ENCODE results near the gene KAT6B. TPM values are rescaled to one million over a fixed set of nuclear protein-coding genes. Genes with fewer than 3 reads are reported as not detected.
"Not testable (repeated sequence)": the region's sequence is repeated elsewhere in the genome, so short reads cannot be mapped to it uniquely, and the experiment has no call there.

The KAT6B gene
- total RNA-seq, 2 donors from 2014 or later = 25.3 to 39.1 TPM

GRCh38 chr10:74784462-74784861 is 41.9 kb upstream of the KAT6B start:
- DNase-seq = no peak
- no peak overlapping the region for H3K9ac ChIP-seq (ENCODE audit: extremely low read depth, low read length, poor library complexity, severe bottlenecking)
- no peaks in the 10 kb centered on the region for H3K36me3 Mint-ChIP-seq (ENCODE audit: low read depth)
- H3K9me3 Mint-ChIP-seq = peaks cover 8% of the 10 kb centered on the region
- H3K4me1 Mint-ChIP-seq = peaks cover 44% of the 10 kb centered on the region
- no peaks in the 10 kb centered on the region for H3K36me3 ChIP-seq (ENCODE audit: control insufficient read depth, insufficient read depth, low read length)
- H3K27ac ChIP-seq (ENCODE audit: low read depth, low read length) = no peak overlapping the region
- H3K27me3 Mint-ChIP-seq (ENCODE audit: insufficient read depth) = peaks cover 2% of the 10 kb centered on the region
- peaks cover under 1% of the 10 kb centered on the region for H3K9me3 ChIP-seq (ENCODE audit: control insufficient read depth, low read length)
- H3K4me1 ChIP-seq (ENCODE audit: control insufficient read depth, insufficient read depth, low read length) = peaks cover 4% of the 10 kb centered on the region
- no peak overlapping the region for H3K4me3 Mint-ChIP-seq
- WGBS, 2 experiments (ENCODE audit: insufficient coverage in 1 of 2, insufficient read length in 1 of 2) = 77 to 86% methylated on average over 1 of the region's 1 CpG
- TF ChIP-seq CTCF (conservative IDR thresholded peaks at IDR 0.05) = no peak
- H3K27me3 ChIP-seq (ENCODE audit: control insufficient read depth, insufficient read depth, low read length, poor library complexity, severe bottlenecking) = no peaks in the 10 kb centered on the region
- no peak overlapping the region for H3K4me3 ChIP-seq (ENCODE audit: low read length)
- peak overlapping the region; percentile 14 for H3K27ac Mint-ChIP-seq

- TF ChIP-seq CTCF (conservative IDR thresholded peaks at IDR 0.05) = no peak
- Histone ChIP-seq H3K36me3 (ENCODE audit: control insufficient read depth, insufficient read depth, low read length) (no peaks in the 10 kb centered on the region), H3K4me1 (ENCODE audit: control insufficient read depth, insufficient read depth, low read length) (peaks cover 4% of the 10 kb centered on the region), H3K9me3 (ENCODE audit: control insufficient read depth, low read length) (no peaks in the 10 kb centered on the region), H3K27me3 (ENCODE audit: control insufficient read depth, insufficient read depth, low read length, poor library complexity, severe bottlenecking) (no peaks in the 10 kb centered on the region), H3K27ac (ENCODE audit: low read depth, low read length) (no peak overlapping the region), H3K4me3 (ENCODE audit: low read length) (no peak overlapping the region), H3K9ac (ENCODE audit: extremely low read depth, low read length, poor library complexity, severe bottlenecking) (no peak overlapping the region)
- no peaks in the 10 kb centered on the region for H3K36me3 Mint-ChIP-seq (ENCODE audit: low read depth)
- peaks cover 42% of the 10 kb centered on the region for H3K4me1 Mint-ChIP-seq
- no peak overlapping the region for H3K4me3 Mint-ChIP-seq
- no peak for DNase-seq
- H3K9me3 Mint-ChIP-seq = no peaks in the 10 kb centered on the region
- 86 to 97% methylated on average over 3 to 4 of the region's 4 CpGs for WGBS, 2 experiments (ENCODE audit: insufficient coverage in 1 of 2, insufficient read length in 1 of 2)
- H3K27me3 Mint-ChIP-seq (ENCODE audit: insufficient read depth) = peaks cover 2% of the 10 kb centered on the region
- H3K27ac Mint-ChIP-seq = no peak overlapping the region
Observed at GRCh38 chr10:74786126-74786525, 40.3 kb upstream of the KAT6B start.

- TF ChIP-seq CTCF (conservative IDR thresholded peaks at IDR 0.05) = no peak
- Histone ChIP-seq H3K36me3 (ENCODE audit: control insufficient read depth, insufficient read depth, low read length) (no peaks in the 10 kb centered on the region), H3K4me3 (ENCODE audit: low read length) (no peak overlapping the region), H3K4me1 (ENCODE audit: control insufficient read depth, insufficient read depth, low read length) (no peaks in the 10 kb centered on the region), H3K27ac (ENCODE audit: low read depth, low read length) (no peak overlapping the region), H3K9ac (ENCODE audit: extremely low read depth, low read length, poor library complexity, severe bottlenecking) (no peak overlapping the region), H3K9me3 (ENCODE audit: control insufficient read depth, low read length) (no peaks in the 10 kb centered on the region), H3K27me3 (ENCODE audit: control insufficient read depth, insufficient read depth, low read length, poor library complexity, severe bottlenecking) (no peaks in the 10 kb centered on the region)
- H3K4me3 Mint-ChIP-seq = no peak overlapping the region
- WGBS, 2 experiments (ENCODE audit: insufficient coverage in 1 of 2, insufficient read length in 1 of 2) = 92 to 94% methylated on average over 5 of the region's 5 CpGs
- no peak for DNase-seq
- no peak overlapping the region for H3K27ac Mint-ChIP-seq
- H3K36me3 Mint-ChIP-seq (ENCODE audit: low read depth) = no peaks in the 10 kb centered on the region
- no peaks in the 10 kb centered on the region for H3K9me3 Mint-ChIP-seq
- H3K4me1 Mint-ChIP-seq = peaks cover 35% of the 10 kb centered on the region
- H3K27me3 Mint-ChIP-seq (ENCODE audit: insufficient read depth) = peaks cover 2% of the 10 kb centered on the region
Observed at GRCh38 chr10:74787457-74787856, 38.9 kb upstream of the KAT6B start.

GRCh38 chr10:74791979-74792378 is 34.4 kb upstream of the KAT6B start:
- WGBS, 2 experiments (ENCODE audit: insufficient coverage in 1 of 2, insufficient read length in 1 of 2) = 90 to 100% methylated on average over 2 to 5 of the region's 5 CpGs

More at GRCh38 chr10:74791979-74792378, 34.4 kb upstream of the KAT6B start:
- H3K9me3 ChIP-seq (ENCODE audit: control insufficient read depth, low read length); DNase-seq; H3K4me3 Mint-ChIP-seq; H3K36me3 ChIP-seq (ENCODE audit: control insufficient read depth, insufficient read depth, low read length); H3K27me3 Mint-ChIP-seq (ENCODE audit: insufficient read depth); H3K9ac ChIP-seq (ENCODE audit: extremely low read depth, low read length, poor library complexity, severe bottlenecking); H3K4me1 Mint-ChIP-seq; H3K27ac ChIP-seq (ENCODE audit: low read depth, low read length); H3K4me1 ChIP-seq (ENCODE audit: control insufficient read depth, insufficient read depth, low read length); H3K4me3 ChIP-seq (ENCODE audit: low read length); H3K27me3 ChIP-seq (ENCODE audit: control insufficient read depth, insufficient read depth, low read length, poor library complexity, severe bottlenecking); H3K27ac Mint-ChIP-seq; H3K9me3 Mint-ChIP-seq; H3K36me3 Mint-ChIP-seq (ENCODE audit: low read depth): not testable (repeated sequence)

Measured in endodermal cell (in vitro differentiated cells).